ENCODE measurements around the gene IL1B.

The IL1B gene

DNA sequence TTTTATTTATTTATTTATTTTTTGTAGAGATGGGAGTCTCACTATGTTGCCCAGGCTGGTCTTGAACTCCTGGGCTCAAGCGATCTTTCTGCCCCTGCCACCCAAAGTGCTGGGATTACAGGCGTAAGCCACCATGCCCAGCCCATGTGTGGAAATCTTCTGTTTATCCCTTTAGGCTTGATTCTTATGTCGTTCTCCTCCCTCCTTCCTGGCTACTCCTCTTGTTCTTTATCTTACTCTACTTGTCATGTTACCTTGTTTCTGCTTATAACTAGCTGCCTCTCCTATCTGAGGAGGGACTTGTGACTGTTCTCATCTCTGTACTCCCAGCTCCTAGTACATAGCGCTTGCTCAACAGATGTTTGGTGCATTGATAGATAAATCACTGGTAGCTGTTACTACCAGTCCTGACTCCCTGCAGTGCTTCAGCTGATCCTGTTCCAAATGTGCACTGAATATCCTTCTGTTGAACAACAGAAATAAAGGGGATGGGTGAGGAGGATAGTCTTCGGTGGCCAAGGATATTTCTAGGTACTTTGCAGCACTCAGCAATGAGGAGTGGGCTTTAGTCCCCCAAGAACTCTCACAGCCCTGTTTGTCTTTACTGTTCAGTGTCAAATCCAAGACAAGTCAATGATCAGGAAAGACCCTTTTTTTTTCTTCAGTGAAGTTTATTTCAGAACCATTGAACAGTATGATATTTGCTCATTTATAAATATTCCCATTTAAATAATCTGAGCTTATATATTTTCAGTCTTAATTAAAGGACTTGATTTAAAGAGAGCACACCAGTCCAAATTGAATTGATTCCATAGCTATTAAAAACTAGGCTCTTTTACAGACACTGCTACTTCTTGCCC is 7.2 kb downstream of the IL1B start:
- DNase-seq (ENCODE audit: low read depth): no peak

DNA sequence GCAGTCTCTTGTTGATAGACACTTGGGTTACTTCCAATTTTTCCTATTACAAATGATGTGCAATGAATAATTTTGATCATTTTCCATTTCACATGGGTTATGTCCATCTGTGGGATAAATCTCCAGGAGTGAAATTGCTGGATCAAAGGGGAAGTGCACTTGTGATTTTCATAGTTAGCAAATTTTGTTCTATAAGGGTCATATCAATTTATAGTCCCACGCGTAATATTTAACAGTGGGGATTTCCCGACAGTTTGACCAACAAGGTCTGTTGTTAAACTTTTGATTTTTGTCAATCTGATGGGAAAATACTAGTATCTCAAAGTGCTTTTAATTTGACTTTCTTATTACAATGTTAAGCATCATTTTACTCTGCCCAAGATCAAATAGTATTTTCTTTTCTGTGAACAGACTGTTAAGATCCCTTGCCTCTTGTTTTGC is 8.3 kb downstream of the IL1B start:
- no peak for DNase-seq (ENCODE audit: low read depth)

DNA sequence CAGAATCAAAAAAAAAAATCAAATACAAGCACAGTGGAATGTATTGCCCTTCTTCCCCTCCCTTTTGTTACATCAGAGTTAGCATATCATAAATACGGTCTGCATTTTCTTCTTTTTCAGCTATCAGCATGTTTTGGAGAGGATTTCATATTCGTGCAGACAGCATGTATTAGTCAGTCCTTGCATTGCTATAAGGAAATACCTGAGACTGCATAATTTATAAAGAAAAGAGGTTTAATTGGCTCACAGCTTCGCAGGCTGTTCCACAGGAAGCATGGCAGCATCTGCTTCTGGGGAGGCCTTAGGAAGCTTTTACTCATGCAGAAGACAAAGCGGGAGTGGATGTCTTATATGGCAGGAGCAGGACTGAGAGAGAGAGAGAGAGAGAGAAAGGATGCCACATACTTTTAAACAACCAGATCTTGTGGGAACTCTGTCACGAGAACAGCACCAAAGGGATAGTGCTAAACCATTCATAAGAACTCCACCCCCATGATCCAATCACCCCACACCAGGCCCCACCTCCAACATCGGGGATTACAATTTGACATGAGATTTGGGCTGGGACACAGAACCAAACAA is 8.9 kb downstream of the IL1B start:
- no peak for DNase-seq (ENCODE audit: low read depth)

DNA sequence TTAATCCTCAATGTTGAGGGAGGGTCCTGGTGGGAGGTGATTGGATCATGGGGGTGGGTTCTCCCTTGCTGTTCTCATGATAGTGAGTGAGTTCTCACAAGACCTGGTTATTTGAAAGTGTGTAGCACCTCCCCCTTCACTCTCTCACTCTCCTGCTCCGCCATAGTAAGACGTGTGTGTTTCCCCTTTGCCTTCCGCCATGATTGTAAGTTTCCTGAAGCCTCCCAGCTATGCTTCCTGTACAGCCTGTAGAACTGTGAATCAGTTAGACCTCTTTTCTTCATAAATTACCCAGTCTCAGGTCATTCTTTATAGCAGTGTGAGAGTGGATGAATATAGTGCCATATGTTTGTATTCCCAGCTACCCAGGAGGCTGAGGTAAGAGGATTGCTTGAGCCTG is 9.6 kb downstream of the IL1B start:
- DNase-seq (ENCODE audit: low read depth): no peak

DNA sequence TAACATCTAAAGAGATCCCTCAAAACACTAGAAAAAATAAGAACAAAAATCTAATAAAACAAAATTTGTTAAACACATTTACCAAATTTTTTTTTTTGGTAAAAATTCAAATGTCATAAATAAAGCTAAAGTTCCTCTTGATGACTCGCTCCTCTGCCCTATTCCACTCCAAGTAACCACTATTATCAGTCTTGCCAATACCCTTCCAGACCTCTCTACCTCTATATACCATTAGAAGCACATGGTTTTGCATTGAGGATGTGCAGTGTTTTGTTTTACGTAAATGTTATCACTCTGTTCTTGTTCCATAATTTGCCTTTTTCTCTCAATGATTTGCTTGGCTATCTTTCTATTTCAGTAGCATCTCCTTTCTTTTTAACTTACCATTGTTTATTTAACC is 10.9 kb downstream of the IL1B start:
- no peak for DNase-seq (ENCODE audit: low read depth)

DNA sequence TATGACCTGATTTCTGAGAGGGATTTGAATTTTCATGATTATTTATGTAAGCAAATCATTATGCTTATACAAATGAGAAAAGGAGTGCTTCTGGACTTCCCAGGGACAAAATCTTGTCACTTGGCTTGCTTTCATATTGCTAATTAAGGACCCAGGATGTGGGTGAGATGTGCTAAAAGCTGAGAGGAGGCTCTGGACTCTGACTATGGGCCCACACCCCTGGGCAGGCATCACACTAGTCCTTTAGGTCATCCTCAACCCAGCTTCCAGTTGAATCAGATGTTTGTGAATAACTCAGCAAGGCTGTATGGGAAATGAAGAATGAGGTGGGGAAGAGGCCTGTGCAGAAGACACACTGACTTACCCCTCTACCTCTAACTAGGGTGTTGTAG is 11.9 kb downstream of the IL1B start:
- no peak for DNase-seq (ENCODE audit: low read depth)

DNA sequence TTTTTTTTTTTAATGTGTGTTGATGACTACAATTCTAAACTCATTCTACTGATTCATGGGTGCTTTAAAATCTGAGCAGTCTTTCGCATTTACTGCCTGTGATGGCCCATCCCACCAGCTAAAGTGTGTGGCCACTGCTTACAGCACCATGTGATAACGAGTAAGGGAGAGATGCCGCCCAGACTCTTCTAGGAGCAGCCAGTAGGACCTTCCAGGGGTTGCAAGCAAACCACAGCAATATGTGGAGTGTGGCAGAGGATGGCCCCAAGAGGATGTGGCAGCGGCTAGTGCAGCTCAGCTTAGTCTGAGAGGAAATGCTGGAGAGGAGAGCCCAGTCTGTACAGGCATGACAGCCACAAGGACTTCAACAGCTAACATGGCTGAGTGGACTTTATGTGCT is 14.9 kb downstream of the IL1B start:
- DNase-seq (ENCODE audit: low read depth): no peak

DNA sequence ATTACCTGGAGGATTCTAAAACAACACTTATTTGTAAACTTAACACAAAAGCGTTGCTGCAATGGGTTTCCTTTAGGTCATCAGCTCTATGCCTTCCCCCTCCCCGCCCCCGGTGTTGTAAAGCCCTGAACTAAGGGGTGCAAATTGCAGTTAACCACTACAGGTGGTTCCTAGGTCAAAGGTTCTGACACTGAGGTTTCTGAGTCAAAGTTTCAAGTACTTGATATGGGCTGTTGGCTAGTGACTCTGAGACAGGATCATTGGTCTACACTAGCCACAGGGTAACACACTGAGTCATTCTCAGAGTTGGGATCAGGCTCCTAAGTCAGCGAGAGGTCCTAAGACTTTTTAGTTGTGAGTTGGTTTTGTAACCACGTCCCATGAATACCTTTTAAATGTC is 15.4 kb downstream of the IL1B start:
- no peak for DNase-seq (ENCODE audit: low read depth)

DNA sequence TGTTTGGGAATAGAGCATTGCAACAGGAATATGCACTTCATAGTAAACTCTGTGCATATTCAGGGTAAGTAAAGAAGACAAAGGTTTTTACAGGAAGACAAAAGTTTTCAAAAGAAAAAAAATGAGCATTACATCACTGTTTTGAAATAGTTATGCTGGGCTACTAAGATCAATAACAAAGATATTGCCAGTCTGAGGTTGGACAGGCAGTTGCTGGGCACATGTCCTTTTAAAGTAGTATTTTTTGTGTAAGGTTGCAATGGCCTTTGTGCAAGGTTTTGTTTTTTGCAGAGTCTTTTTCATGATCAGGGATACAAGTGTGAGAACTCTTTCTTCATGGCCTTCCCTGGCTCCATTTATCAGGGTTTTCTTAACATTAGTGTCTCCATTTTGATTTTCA is 16.2 kb downstream of the IL1B start:
- DNase-seq (ENCODE audit: low read depth): no peak

DNA sequence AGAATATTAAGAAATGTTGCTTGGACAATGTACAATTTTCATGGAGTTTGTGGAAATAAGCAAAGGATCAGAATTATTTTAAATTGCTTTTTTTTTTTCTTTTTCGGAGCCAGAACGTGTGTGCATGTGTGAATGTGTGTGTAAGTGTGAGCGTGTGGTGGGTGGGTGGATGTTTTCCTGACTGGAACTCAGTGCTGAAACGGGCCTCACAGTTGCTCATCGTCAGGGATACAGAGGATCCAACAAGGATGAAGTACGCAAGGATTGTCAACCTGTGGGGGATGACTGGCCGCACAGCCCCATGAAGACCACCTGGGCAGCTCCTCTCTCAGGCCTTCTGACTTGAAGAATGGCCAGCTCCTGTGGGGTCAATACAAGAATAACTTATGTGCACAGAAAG is 17.5 kb downstream of the IL1B start:
- no peak for DNase-seq (ENCODE audit: low read depth)

DNA sequence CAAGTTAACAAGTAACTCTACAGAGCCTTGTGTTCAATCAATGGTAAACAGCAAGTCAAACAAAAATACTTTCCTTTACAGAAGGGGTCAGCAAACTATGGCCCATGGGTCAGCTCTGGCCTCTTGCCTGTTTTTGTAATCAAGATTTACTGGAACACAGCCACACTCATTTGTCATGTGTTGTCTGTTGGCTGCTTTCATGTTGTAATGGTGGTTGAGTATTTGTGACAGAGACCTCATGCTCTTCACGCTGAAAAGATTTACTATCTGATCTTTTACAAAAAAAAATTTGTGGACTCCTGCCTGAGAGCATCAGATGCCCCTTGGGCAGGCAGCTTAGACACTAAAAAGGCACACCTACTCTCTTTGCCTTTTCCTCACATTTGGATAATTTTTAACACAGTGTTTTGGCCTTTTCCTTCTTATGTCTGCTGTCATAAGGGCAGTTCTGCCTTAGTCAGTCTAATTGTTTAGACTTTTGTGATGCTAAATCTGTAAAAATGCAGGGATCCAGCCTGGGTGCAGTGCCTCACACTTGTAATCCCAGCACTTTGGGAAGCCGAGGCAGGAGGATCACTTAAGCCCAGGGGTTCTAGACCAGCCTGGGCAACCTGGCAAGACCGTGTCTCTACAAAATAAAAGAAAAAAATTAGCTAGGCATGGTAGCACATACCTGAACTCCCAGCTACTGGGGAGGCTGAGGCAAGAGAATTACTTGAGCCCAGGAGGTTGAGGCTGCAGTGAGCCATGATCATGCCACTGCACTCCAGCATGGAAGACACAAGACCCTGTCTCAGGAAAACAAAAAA is 18.3 kb downstream of the IL1B start:
- no peak for DNase-seq (ENCODE audit: low read depth)

DNA sequence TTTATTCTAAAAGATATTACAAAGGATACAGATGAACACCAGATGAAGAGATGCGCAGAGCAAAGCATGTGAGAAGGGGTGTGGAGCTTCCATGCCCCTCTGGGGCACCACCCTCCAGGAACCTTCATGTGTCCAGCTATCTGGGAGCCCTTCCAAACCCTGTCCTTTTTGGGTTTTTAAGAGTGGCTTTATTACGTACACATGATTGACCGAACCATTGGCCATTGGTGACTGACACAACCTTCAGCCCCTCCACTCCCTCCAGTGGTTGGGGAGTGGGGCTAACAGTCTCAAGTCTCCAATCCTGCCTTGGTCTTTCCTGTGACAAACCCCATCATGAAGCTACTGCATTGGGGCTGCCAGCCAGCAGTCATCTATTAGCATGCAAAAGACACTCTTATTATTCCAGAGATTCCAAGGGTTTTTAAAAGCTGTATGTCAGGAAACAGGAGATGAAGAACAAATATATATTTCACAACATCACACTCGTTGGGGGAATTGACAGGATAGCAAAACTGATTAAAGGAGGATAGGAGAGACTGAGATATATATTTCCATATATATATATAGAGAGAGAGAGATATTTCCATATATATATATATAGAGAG is 19.4 kb downstream of the IL1B start:
- DNase-seq (ENCODE audit: low read depth): no peak

DNA sequence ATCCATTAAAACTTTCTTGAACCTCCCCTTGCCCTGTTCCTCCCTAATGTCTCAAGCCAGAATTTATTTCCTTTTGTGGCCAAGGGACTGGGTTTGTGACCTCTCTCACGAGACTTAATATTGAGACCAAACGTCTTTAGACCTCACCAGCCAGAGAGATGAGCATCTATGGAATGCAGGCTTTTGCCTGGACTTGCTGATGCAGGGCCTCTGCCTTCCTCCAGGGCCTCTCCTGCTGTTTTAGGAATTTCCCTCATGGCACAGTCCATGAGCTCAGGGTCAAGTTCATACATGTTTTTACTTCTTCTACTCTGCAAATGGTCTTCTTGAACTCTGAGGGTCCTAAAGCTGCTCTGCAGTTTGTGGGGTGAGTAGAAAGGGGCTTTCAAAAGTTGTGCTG is 22.3 kb downstream of the IL1B start:
- no peak for DNase-seq (ENCODE audit: low read depth)

DNA sequence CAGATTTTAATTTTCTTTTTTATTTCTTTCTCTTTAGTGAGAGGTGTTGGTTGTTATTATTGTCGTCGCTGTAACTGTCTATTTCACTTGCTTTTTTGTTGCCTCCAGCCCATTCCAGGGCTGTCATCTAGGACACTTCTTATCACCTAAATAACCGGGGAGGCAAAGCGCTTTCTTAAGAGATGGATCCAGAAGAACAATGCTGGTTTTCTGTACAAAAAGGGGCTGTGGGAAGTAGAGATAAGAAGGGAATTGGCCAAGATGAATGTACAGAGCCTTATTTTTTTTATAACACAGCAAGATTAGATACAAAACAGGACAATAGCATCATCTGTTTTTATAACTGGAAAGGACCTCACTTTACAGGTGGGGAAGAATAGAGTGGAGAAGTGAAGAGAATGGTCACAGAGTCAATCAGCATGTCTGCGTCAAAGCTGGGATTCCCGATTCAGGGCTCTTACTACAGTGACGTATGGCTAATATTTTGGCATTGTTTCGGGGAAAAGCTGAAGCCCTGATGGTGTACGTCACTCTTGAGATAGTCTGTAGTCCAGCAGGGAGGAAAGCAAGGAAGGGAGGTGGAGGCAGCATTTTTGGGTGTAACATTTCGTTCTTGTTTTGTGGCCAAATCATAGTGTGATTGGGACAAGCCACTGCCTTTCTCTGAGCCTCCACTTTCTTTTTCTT is 23.2 kb downstream of the IL1B start:
- no peak for DNase-seq (ENCODE audit: low read depth)

DNA sequence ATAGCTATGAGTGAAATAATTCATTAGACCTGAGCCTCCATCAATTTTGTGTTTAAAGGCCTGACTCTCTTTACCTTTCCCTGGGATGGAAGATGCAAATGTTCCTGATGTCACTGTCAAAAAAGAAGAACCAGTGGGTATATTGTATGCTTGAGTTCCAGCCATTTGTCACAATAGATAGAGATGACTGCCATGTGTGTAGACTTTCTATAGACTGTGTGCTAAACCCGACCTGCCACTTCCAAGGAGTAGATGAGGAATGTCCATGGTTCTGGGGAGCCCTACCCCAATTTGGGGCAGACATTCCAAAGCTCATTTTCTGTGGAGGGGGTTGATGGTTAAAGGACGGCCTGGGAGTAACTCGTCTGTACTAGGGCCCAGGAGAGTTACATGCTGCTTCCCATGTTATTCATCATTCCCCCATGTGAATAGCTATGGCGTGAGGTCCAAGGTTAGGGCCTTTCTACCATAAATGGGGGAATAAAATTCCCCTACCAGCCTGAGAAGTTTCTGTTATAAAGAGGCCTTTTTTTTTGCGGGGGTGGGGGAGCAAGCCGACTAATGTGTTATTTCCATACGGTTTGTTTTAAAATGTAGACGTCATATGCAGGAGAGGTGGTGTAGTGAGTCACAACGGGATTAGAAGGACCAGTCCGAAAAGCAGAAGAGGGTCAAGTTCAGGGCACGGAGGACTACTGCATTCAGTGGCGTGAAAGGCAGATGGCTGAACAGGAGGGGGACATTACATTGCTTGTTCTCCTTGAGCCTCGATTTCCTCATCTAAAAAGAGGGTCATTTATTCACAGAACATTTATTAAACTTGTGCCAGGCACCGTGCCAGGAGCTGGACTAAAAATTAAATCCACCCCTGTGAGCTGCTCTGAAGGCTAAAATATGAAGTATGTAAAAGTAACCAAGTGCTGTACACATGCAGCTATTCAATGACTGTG is 24.0 kb downstream of the IL1B start:
- no peak for DNase-seq (ENCODE audit: low read depth)

DNA sequence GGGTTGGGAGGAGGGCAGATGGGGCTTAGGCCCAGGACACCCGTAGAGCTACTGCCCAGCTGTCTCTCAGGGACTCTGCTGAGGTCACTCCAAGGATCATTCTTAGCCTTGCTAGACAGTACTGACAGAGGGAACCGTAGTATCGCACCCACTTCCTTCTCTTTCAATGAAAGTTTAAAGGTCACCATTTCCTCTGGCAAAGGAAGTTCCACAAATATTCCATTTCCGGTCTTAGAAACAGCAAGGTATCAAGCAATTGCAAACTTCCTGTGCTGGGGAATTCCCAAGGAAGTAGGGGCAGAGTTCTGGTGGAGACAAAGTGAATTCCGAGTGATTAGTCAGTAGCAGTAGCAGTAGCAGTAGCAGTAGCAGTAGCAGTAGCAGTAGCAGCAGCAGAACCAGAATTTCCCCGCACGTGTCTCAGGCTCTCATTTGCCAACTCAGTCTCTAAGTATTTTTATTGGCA is 24.7 kb downstream of the IL1B start:
- no peak for DNase-seq (ENCODE audit: low read depth)

DNA sequence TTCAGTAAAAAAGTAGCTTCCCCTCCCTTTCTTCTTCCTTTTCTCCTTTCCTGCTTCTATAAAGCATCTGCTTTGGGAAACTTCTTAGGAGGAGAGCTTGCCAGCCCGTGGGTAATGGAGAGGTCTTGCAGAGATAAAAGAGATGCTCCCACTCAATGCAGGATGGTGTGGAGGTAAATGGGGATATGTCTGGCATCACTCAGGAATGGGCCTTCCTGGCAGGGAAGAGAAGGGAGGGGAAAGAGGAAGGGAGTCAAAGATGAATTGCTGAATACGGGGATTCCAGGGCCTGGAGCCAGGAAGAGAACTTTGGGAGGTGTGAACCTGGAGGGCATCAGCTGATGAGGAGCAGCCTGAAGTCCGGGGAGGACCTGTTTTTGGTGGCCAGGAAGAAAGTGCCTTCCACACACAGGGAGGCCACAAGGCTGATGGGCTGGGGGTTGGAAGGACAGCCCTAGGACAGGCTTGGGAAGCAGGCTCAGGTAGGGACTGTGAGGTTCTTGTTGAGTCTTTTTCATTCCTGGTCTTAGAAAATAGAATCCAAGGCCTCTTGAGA is 25.2 kb downstream of the IL1B start:
- no peak for DNase-seq (ENCODE audit: low read depth)

DNA sequence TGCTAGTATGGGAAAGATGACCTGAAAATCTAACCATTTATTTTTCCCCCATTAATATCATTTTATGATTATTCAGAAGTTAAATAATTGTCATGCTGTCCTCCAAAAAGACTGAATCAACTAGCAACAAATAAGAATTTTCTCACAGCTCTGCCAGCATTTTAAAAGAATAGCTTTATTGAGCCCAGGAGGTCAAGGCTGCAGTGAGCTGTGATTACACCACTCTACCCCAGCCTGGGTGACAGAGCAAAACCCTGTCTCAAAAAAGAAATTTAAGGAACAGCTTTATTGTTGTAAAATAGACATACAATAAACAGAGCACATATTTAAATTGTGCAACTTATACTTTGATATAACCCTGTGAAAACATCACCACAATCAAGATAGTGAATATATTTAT is 27.5 kb downstream of the IL1B start:
- no peak for DNase-seq (ENCODE audit: low read depth)

DNA sequence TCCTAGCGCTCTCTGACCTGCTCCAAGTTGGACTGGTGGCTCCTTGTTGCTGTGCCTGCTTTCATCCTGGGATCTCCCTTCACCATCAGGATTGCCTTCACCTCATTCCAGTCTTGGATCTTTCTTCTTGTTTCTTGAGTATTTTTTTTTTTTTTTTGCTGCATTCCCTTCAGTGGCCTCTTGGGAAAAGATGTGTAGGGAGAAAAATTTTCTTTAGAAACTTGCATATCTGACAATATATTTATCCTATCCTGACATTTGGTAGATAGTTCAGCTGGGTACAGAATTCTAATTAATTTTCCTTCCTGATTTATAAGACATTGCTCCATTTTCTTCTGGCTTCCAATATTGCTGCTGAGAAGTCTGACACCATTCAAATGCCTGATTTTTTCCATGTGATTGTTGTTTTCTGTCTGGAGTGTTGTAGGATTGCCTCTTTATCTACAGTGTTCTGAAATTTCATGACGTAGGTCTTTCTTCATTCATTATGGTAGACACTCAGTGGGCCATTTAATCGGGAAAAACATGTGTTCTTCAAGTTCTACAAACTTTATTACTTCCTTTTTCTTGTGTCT is 29.3 kb downstream of the IL1B start:
- DNase-seq (ENCODE audit: low read depth): no peak

DNA sequence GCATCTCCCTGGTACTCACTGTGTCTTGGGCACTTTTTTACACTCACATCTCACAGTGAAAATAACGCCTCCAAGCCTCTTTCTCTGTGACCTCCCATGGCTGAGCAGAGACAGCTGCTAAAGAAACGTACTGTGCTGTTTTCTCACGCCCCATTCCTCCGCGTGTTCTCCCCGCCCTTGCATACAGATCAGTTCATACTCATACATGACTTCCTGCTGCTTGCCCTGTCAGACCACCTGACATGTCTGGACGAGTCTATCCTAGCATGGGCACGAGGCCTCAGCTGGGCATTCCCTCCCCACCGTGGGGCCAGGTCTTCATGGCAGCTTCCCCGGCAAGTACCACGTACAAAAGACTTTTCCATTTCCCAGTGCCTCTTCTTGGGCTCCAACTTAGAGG is 31.0 kb downstream of the IL1B start:
- DNase-seq (ENCODE audit: low read depth): no peak
